Heart right ventricle (tissue), 16 donors: Measurements from ENCODE around the gene MBNL2. TPM values are rescaled to one million over a fixed set of nuclear protein-coding genes. Genes with fewer than 3 reads are reported as not detected.
A peak's percentile ranks its signal among the peaks of the same experiment; 100 is the strongest.

Experiments
- ATAC-seq, 8 donors: fragments of 200-7000 bp; cut with Tn5 transposase; one replicate each; pipeline ENCODE4 v1.9.1; 2020; ENCODE audit warnings: mild to moderate bottlenecking in 8 of 8, moderate library complexity in 8 of 8, moderate number of reproducible peaks in 1 of 8
- DNase-seq, 2 donors: peaks; one replicate each; pipeline ENCODE4 v3.0.0-alpha.2; 2020
- H3K27ac ChIP-seq, 10 donors: fragments of 200-600 bp; sonication (generic) in 2 of 10; one replicate each; pipeline versions ENCODE4 v1.5.0 to v1.8.0; 2020 to 2022; ENCODE audit warnings: mild to moderate bottlenecking in 3 of 10
- H3K27me3 ChIP-seq, 7 donors: fragments of 200-600 bp; one replicate each; pipeline ENCODE4 v1.8.0; 2021 to 2022; ENCODE audit warnings: mild to moderate bottlenecking in 2 of 7
- H3K36me3 ChIP-seq, 9 donors: fragments of 200-600 bp; sonication (generic) in 1 of 9; one replicate each; pipeline versions ENCODE4 v1.5.0 to v1.8.0; 2020 to 2022; ENCODE audit warnings: mild to moderate bottlenecking in 2 of 9
- H3K4me1 ChIP-seq, 9 donors: fragments of 200-600 bp; sonication (generic) in 1 of 9; one replicate each; pipeline versions ENCODE4 v1.5.0 to v1.8.0; 2020 to 2022; ENCODE audit warnings: mild to moderate bottlenecking in 4 of 9
- H3K4me3 ChIP-seq, 10 donors: fragments of 200-600 bp; sonication (generic) in 2 of 10; one replicate each; pipeline versions ENCODE4 v1.5.0 to v1.8.0; 2020 to 2022; ENCODE audit warnings: mild to moderate bottlenecking in 7 of 10, moderate library complexity in 2 of 10
- H3K9me3 ChIP-seq, 11 donors: fragments of 200-600 bp in 10 of 11; sonication (generic) in 2 of 11; one replicate each; pipeline versions ENCODE4 v1.5.0 to v1.8.0; 2013 to 2022; ENCODE audit warnings: mild to moderate bottlenecking in 2 of 11, control low read depth in 1 of 11, moderate library complexity in 1 of 11
- CTCF ChIP-seq, 9 donors: fragments of 200-600 bp; sonication (generic) in 2 of 9; IDR thresholded peaks; one replicate each; pipeline versions ENCODE4 v1.5.0 to v1.8.0; 2021 to 2022; ENCODE audit warnings: antibody characterized with exemption in 9 of 9, mild to moderate bottlenecking in 5 of 9, moderate library complexity in 1 of 9
- WGBS, 2 donors: extraction: QIAGEN DNeasy Blood & Tissue Kit; methylation state at CpG; one replicate each; pipeline ENCODE4 v1.1.7; 2013; ENCODE audit warnings: inconsistent platforms in 1 of 2; 5-methylcytosine and 5-hydroxymethylcytosine counted together
- intact Hi-C, 10 donors: fragments of 100-400 bp; cut with DNase I; formaldehyde crosslinking; loops; one replicate each; pipeline versions ENCODE4 v1.11.1 to v1.14.2; 2022
- polyA plus RNA-seq, 2 donors: library from polyadenylated mRNA; stranded (reverse); fragments of 200-250 nt; gene quantifications; one replicate each; pipeline ENCODE4 v1.2.3, GENCODE V29; 2013
- total RNA-seq, 10 donors: library from RNA; stranded (reverse); fragmentation: NEBNext Ultra II Directional in 3 of 10; extraction: Animal tissue kit (Norgen Biotek cat#: 25700) in 3 of 10; gene quantifications; one replicate each; pipeline versions ENCODE4 v1.2.1 to v1.2.4, GENCODE V29; 2021 to 2023
- donor health status: Arrhythmogenic right ventricular cardiomyopathy.
- donor health status: ischemic (EF 13 %, LVEDD 7.1; RV severe dilation, severe dysfunction).
- donor health status: healthy with polysubstance abuse.
- donor health status: DM: no; HTN: yes; CAD: no.
- donor health status: DM: no; HTN: no; CAD: no.
- donor health status: ischemic (EF 25% LVEDD 6.9; RV normal size, moderate dysfunction).
- donor health status: ischemic (EF 25% LVEDD 5.7; RV mildly dilated, moderate dysfunction).
- donor health status: healthy.
- donor health status: DM: yes; HTN: yes; CAD: no.
- donor health status: Ischemic cardiomyopathy.
- donor health status: ischemic (EF 35%, LVEDD 5.7; RV mildly dilated, moderate dysfunction).
- donor health status: nonischemic (EF 11% LVEDD 7.7; RV severe dilation, severe dysfunction).
- donor health status: DM: yes; HTN: yes; CAD: no.
- donor health status: PGD.
- donor health status: ischemic (EF 29% LVEDD 5.4; RV normal size, mild dysfunction).
- donor health status: nonischemic (EF 23%, LVEDD 6.1; RV moderate dilation, normal function).

The MBNL2 gene
- total and polyA plus RNA-seq, 12 donors = 17.2 to 95.0 (median 83.2) TPM

- H3K27me3 ChIP-seq = no peaks in the 10 kb centered on the region
- intact Hi-C loops = loop anchor here (1.0 to 10.0 kb wide), 9 partner anchors 122 to 235 kb away; partner anchors contain the start of gene MBNL2 (in 6 of the 10)
- no peaks in the 10 kb centered on the region for H3K9me3 ChIP-seq
- no peak overlapping the region for H3K4me3 ChIP-seq
- H3K27ac ChIP-seq = peak overlapping the region in 5 of 10 donors; percentile 1 to 33 (median 13)
- H3K36me3 ChIP-seq = peaks cover 0 to 55% (median 22%) of the 10 kb centered on the region in 9 donors
- WGBS, 2 donors = 30 to 34% methylated on average over 5 of the region's 5 CpGs
- ATAC-seq (peak; percentile 74 to 89 (median 83)), DNase-seq (peak; percentile 49 to 70)
- peaks cover 0 to 51% (median 29%) of the 10 kb centered on the region in 9 donors for H3K4me1 ChIP-seq
- peak; percentile 50 to 87 (median 70) for TF ChIP-seq CTCF (IDR thresholded peaks at IDR 0.05)
Measured at GRCh38 chr13:97344265-97345175, 122.4 kb downstream of the MBNL2 start.

- H3K27me3 ChIP-seq = no peaks in the 10 kb centered on the region
- ATAC-seq (no peak), DNase-seq (no peak)
- H3K36me3 ChIP-seq = peaks cover 0 to 71% (median 37%) of the 10 kb centered on the region in 9 donors
- intact Hi-C loops = loop anchor here in 3 of 10 donors (5.0 to 10.0 kb wide), 2 partner anchors 131 to 234 kb away; no protein-coding TSS in a partner anchor
- no peak overlapping the region for H3K4me3 ChIP-seq
- no peak for TF ChIP-seq CTCF (IDR thresholded peaks at IDR 0.05)
- 95% methylated on average over 2 of the region's 2 CpGs for WGBS, 2 donors
- H3K9me3 ChIP-seq = peaks cover 0 to 7% (median under 1%) of the 10 kb centered on the region in 11 donors
- H3K4me1 ChIP-seq = peaks cover 0 to 38% (median 20%) of the 10 kb centered on the region in 9 donors
- H3K27ac ChIP-seq = no peak overlapping the region
Measured at GRCh38 chr13:97346097-97346496, 124.0 kb downstream of the MBNL2 start.

- Histone ChIP-seq H3K4me3 (no peak overlapping the region), H3K9me3 (peaks cover 0 to 11% (median 2%) of the 10 kb centered on the region in 11 donors), H3K27ac (no peak overlapping the region), H3K4me1 (peaks cover 0 to 32% (median 15%) of the 10 kb centered on the region in 9 donors), H3K27me3 (no peaks in the 10 kb centered on the region), H3K36me3 (peaks cover 0 to 77% (median 39%) of the 10 kb centered on the region in 9 donors)
- DNase-seq = no peak
- TF ChIP-seq CTCF (IDR thresholded peaks at IDR 0.05) = no peak
- WGBS, 2 donors = 92 to 94% methylated on average over 39 of the region's 39 CpGs
- intact Hi-C loops = loop anchor here in 3 of 10 donors (5.0 to 10.0 kb wide), 2 partner anchors 132 to 234 kb away; no protein-coding TSS in a partner anchor
- ATAC-seq = no peak
Measured at GRCh38 chr13:97346561-97347254, 124.6 kb downstream of the MBNL2 start.
